ENCODE data around the gene AUNIP.
"Not testable (repeated sequence)": the region's sequence is repeated elsewhere in the genome, so short reads cannot be mapped to it uniquely, and the experiment has no call there.

AUNIP gene

GRCh38 chr1:25863486-25864262 lies 4.4 kb upstream of the AUNIP start:
- FAIRE-seq = no peak

GRCh38 chr1:25862785-25863485 lies 3.7 kb upstream of the AUNIP start:
- FAIRE-seq = no peak

- no peak for FAIRE-seq
Observed at GRCh38 chr1:25861316-25862286, 2.3 kb upstream of the AUNIP start.

GRCh38 chr1:25858494-25858893 lies 763 bp downstream of the AUNIP start:
- no peak for FAIRE-seq

- FAIRE-seq = no peak
Observed at GRCh38 chr1:25856856-25857255, 2.4 kb downstream of the AUNIP start.

GRCh38 chr1:25854554-25854953 lies 4.7 kb downstream of the AUNIP start:
- FAIRE-seq = no peak

GRCh38 chr1:25848531-25848930 lies 10.7 kb downstream of the AUNIP start:
- no peak for FAIRE-seq

GRCh38 chr1:25847929-25848328 lies 11.3 kb downstream of the AUNIP start:
- no peak for FAIRE-seq

GRCh38 chr1:25845664-25846063 lies 13.6 kb downstream of the AUNIP start:
- FAIRE-seq = no peak

GRCh38 chr1:25844536-25845337 lies 14.5 kb downstream of the AUNIP start:
- FAIRE-seq = no peak

- no peak for FAIRE-seq
Observed at GRCh38 chr1:25843483-25843882, 15.8 kb downstream of the AUNIP start.

GRCh38 chr1:25839808-25840207 lies 19.4 kb downstream of the AUNIP start:
- FAIRE-seq = not testable (repeated sequence)

- no peak for FAIRE-seq
Observed at GRCh38 chr1:25837262-25837875, 21.9 kb downstream of the AUNIP start.

GRCh38 chr1:25836695-25837094 lies 22.6 kb downstream of the AUNIP start:
- FAIRE-seq = no peak

- no peak for FAIRE-seq
Observed at GRCh38 chr1:25834894-25835293, 24.4 kb downstream of the AUNIP start.

- FAIRE-seq = no peak
Observed at GRCh38 chr1:25833158-25833557, 26.1 kb downstream of the AUNIP start.

- FAIRE-seq = no peak
Observed at GRCh38 chr1:25832336-25833037, 26.8 kb downstream of the AUNIP start.

GRCh38 chr1:25831569-25832196 lies 27.6 kb downstream of the AUNIP start:
- no peak for FAIRE-seq

GRCh38 chr1:25829046-25829445 lies 30.2 kb downstream of the AUNIP start:
- no peak for FAIRE-seq

- no peak for FAIRE-seq
Observed at GRCh38 chr1:25828491-25828890, 30.8 kb downstream of the AUNIP start.

- FAIRE-seq = no peak
Observed at GRCh38 chr1:25826571-25826970, 32.7 kb downstream of the AUNIP start.

Data from colon (tissue), 2 donors.